CD4-positive, CD25-positive, alpha-beta regulatory T cell (primary cell): ENCODE measurements around the gene EIF2B1. TPM values are rescaled to one million over a fixed set of nuclear protein-coding genes. Genes with fewer than 3 reads are reported as not detected.
A peak's percentile ranks its signal among the peaks of the same experiment; 100 is the strongest.

Experiments
- ATAC-seq, 2 donors: fragments of 150-1000 bp; cut with Tn5 transposase; one replicate each; pipeline ENCODE4 v1.10.0; 2021; ENCODE audit warnings: low read depth in 2 of 2, moderate number of reproducible peaks in 2 of 2, moderate library complexity in 1 of 2
- DNase-seq, 3 donors: peaks; one replicate each; pipeline versions ENCODE4 v3.0.0 to v3.0.0-alpha.2; 2012 to 2022; ENCODE audit warnings: mixed read lengths in 1 of 3
- H3K27ac ChIP-seq: one replicate; pipeline ENCODE4 v1.7.0; 2013; ENCODE audit warnings: mild to moderate bottlenecking, low read length; ENCODE audit not compliant: insufficient read depth, poor library complexity, severe bottlenecking
- H3K27me3 ChIP-seq: one replicate; pipeline ENCODE4 v1.7.0; 2013; ENCODE audit warnings: low read length; ENCODE audit not compliant: control insufficient read depth, insufficient read depth
- H3K36me3 ChIP-seq: one replicate; pipeline ENCODE4 v1.7.0; 2013; ENCODE audit warnings: mild to moderate bottlenecking, low read length, moderate library complexity; ENCODE audit not compliant: control insufficient read depth, insufficient read depth
- H3K4me1 ChIP-seq: 2 replicates; pipeline ENCODE4 v1.7.0; 2013; ENCODE audit warnings: mild to moderate bottlenecking, low read length; ENCODE audit not compliant: insufficient read depth, control insufficient read depth, poor library complexity, severe bottlenecking
- H3K4me3 ChIP-seq: one replicate; pipeline ENCODE4 v1.7.0; 2013; ENCODE audit warnings: low read depth, mild to moderate bottlenecking, low read length, moderate library complexity
- H3K9me3 ChIP-seq, 2 experiments: 1 replicate in 1 of 2; 2 replicates in 1 of 2; pipeline ENCODE4 v1.7.0; 2013; ENCODE audit warnings: low read length in 2 of 2, mild to moderate bottlenecking in 1 of 2, moderate library complexity in 1 of 2; ENCODE audit not compliant: control insufficient read depth in 2 of 2
- H3K27ac Mint-ChIP-seq, 3 donors: one replicate each; pipeline ENCODE4 v1.8.0; 2020 to 2022; ENCODE audit warnings: mild to moderate bottlenecking in 3 of 3, mixed read lengths in 3 of 3, moderate library complexity in 2 of 3
- H3K27me3 Mint-ChIP-seq: one replicate; pipeline ENCODE4 v1.8.0; 2022; ENCODE audit warnings: mild to moderate bottlenecking, mixed read lengths
- H3K36me3 Mint-ChIP-seq: one replicate; pipeline ENCODE4 v1.8.0; 2020; ENCODE audit warnings: mixed read lengths
- H3K4me1 Mint-ChIP-seq, 4 donors: one replicate each; pipeline ENCODE4 v1.8.0; 2020 to 2022; ENCODE audit warnings: mixed read lengths in 4 of 4, mild to moderate bottlenecking in 1 of 4
- H3K4me3 Mint-ChIP-seq, 4 donors: one replicate each; pipeline ENCODE4 v1.8.0; 2020 to 2022; ENCODE audit warnings: mild to moderate bottlenecking in 4 of 4, mixed read lengths in 4 of 4, moderate library complexity in 3 of 4
- H3K9me3 Mint-ChIP-seq, 7 donors: one replicate each; pipeline ENCODE4 v1.8.0; 2020 to 2022; ENCODE audit warnings: mixed read lengths in 7 of 7, mild to moderate bottlenecking in 3 of 7, moderate library complexity in 2 of 7
- polyA plus RNA-seq, 4 donors: library from polyadenylated mRNA; unstranded; fragments of 300-500 nt; fragmentation: Illumina TruSeq; gene quantifications; one replicate each; pipeline ENCODE4 v1.2.3, GENCODE V29; 2021
- total RNA-seq: library from RNA; stranded (reverse); gene quantifications from one replicate; pipeline ENCODE4 v1.2.3, GENCODE V29; 2022

Gene EIF2B1
- total RNA-seq (53.8 TPM), polyA plus RNA-seq (10 to 100 TPM; 67.7 to 84.1 (median 72.0) TPM)

GRCh38 chr12:123633379-123634141, at the start of gene EIF2B1, which contains the start of gene GTF2H3:
EIF2B1 (minus strand) TSS chr12:123633686; CDS start chr12:123633557, 129 bp downstream.
GTF2H3 (plus strand) TSS chr12:123633829; CDS start chr12:123633860, 31 bp downstream.
- peak; percentile 96 to 98 for ATAC-seq
- H3K4me3 Mint-ChIP-seq, result peak within 1 kb of the TSS; percentile 93 to 98 (median 96)

GRCh38 chr12:123681605-123682004, 48.1 kb upstream of the EIF2B1 start:
- H3K4me1 Mint-ChIP-seq, result peaks cover 0 to 5% (median under 1%) of the 10 kb centered on the region in 4 donors
- no peaks in the 10 kb centered on the region for H3K27me3 Mint-ChIP-seq
- no peaks in the 10 kb centered on the region for H3K4me1 ChIP-seq
- no peaks in the 10 kb centered on the region for H3K27me3 ChIP-seq
- H3K27ac ChIP-seq, result no peak overlapping the region
- H3K4me3 ChIP-seq, result no peak overlapping the region
- H3K36me3 Mint-ChIP-seq, result peaks cover 18% of the 10 kb centered on the region
- H3K27ac Mint-ChIP-seq, result no peak overlapping the region
- DNase-seq (no peak), ATAC-seq (no peak)
- H3K9me3 ChIP-seq, result no peaks in the 10 kb centered on the region
- H3K36me3 ChIP-seq, result peaks cover 6% of the 10 kb centered on the region
- no peak overlapping the region for H3K4me3 Mint-ChIP-seq
- H3K9me3 Mint-ChIP-seq, result peaks cover 0 to 1% (median 0%) of the 10 kb centered on the region in 7 donors

More at GRCh38 chr12:123633379-123634141, at the start of gene EIF2B1, which contains the start of gene GTF2H3:
- H3K9me3 Mint-ChIP-seq, result no peaks in the 10 kb centered on the region
- Histone ChIP-seq H3K27ac (peak within 1 kb of the TSS; percentile 87), H3K9me3 (no peaks in the 10 kb centered on the region), H3K4me3 (peak within 1 kb of the TSS; percentile 98), H3K36me3 (peaks cover 25% of the 10 kb centered on the region), H3K27me3 (no peaks in the 10 kb centered on the region), H3K4me1 (peaks cover 15% of the 10 kb centered on the region)
- H3K27me3 Mint-ChIP-seq, result no peaks in the 10 kb centered on the region
- H3K36me3 Mint-ChIP-seq, result peaks cover 19% of the 10 kb centered on the region
- DNase-seq, result peak; percentile 95 to 99 (median 97)
- peak within 1 kb of the TSS; percentile 97 to 99 (median 98) for H3K27ac Mint-ChIP-seq
- H3K4me1 Mint-ChIP-seq, result peaks cover 9 to 37% (median 21%) of the 10 kb centered on the region in 4 donors

- no peak overlapping the region for H3K4me3 ChIP-seq
- no peak overlapping the region for H3K27ac Mint-ChIP-seq
- H3K36me3 ChIP-seq, result peaks cover 9% of the 10 kb centered on the region
- peaks cover 22% of the 10 kb centered on the region for H3K36me3 Mint-ChIP-seq
- no peaks in the 10 kb centered on the region for H3K9me3 ChIP-seq
- peaks cover 0 to 5% (median 0%) of the 10 kb centered on the region in 4 donors for H3K4me1 Mint-ChIP-seq
- H3K27me3 ChIP-seq, result no peaks in the 10 kb centered on the region
- H3K27ac ChIP-seq, result no peak overlapping the region
- H3K4me3 Mint-ChIP-seq, result no peak overlapping the region
- ATAC-seq, result no peak
- H3K9me3 Mint-ChIP-seq, result peaks cover 0 to 1% (median 0%) of the 10 kb centered on the region in 7 donors
- H3K27me3 Mint-ChIP-seq, result no peaks in the 10 kb centered on the region
- H3K4me1 ChIP-seq, result no peaks in the 10 kb centered on the region
- no peak for DNase-seq
These were observed 45.5 kb upstream of the EIF2B1 start for GRCh38 chr12:123678981-123679380.

DNA sequence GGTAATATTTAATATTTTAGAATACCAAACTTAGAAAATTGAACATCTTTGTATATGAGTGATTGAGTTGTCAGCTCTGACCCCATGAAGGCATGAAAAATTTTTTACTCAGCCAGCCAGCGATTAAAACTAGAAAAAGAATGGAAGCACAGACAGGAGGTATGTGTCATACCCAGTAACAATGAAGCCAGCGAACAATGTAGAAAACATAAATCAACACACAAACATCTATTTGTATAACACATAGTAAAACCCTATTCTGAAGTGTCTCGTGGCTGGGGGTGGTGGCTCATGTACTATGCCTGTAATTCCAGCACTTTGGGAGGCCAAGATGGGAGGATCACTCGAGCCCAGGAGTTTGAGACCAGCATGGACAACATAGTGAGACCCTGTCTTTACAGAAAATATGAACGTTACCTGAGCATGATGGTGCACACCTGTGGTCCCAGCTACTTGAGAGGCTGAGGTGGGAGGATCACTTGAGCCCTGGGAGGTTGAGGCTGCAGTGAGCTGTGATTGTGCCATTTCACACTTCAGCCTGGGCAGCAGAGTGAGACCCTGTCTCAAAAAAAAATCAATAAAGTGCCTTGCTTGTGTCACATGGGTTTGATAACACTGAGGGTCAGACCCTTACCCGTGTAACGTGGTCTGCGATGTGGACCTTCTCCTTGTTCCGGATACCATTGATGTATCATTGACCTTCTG, 43.3 kb upstream of the EIF2B1 start:
- no peaks in the 10 kb centered on the region for H3K9me3 ChIP-seq
- H3K36me3 ChIP-seq, result peaks cover 9% of the 10 kb centered on the region
- H3K4me3 ChIP-seq, result no peak overlapping the region
- Mint-ChIP-seq H3K4me3 (no peak overlapping the region), H3K9me3 (peaks cover 0 to 1% (median 0%) of the 10 kb centered on the region in 7 donors), H3K27me3 (no peaks in the 10 kb centered on the region), H3K27ac (no peak overlapping the region), H3K4me1 (peaks cover 3 to 11% (median 7%) of the 10 kb centered on the region in 4 donors), H3K36me3 (peaks cover 22% of the 10 kb centered on the region)
- H3K27ac ChIP-seq, result no peak overlapping the region
- peaks cover 3% of the 10 kb centered on the region for H3K4me1 ChIP-seq
- DNase-seq, result no peak
- no peak for ATAC-seq
- H3K27me3 ChIP-seq, result no peaks in the 10 kb centered on the region

DNA sequence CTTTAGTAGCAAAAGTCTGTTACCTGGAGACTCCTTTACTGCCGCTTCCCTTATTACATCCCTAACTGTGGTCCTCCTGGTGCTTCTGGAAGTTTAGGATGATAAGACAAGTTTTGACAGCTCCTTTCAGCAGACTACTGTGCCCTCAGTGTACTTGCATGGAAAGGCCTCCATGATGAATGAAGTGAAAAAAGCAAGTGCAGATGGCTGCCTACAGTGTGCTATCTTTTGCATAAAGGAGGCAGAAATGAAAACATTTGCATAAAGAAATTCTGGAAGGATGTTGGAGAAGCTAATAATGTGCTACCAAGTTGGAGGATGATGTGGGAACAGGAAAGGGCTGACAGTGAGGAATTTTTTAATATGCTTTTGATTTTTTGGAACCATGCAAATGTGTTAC, 42.0 kb upstream of the EIF2B1 start:
- no peak overlapping the region for H3K27ac ChIP-seq
- H3K27ac Mint-ChIP-seq, result no peak overlapping the region
- no peak overlapping the region for H3K4me3 ChIP-seq
- H3K4me3 Mint-ChIP-seq, result peak overlapping the region in 1 of 4 donors; percentile 38
- H3K4me1 ChIP-seq, result peaks cover 14% of the 10 kb centered on the region
- H3K36me3 Mint-ChIP-seq, result peaks cover 16% of the 10 kb centered on the region
- H3K27me3 ChIP-seq, result no peaks in the 10 kb centered on the region
- H3K4me1 Mint-ChIP-seq, result peaks cover 7 to 21% (median 13%) of the 10 kb centered on the region in 4 donors
- H3K27me3 Mint-ChIP-seq, result no peaks in the 10 kb centered on the region
- H3K9me3 ChIP-seq, result no peaks in the 10 kb centered on the region
- H3K36me3 ChIP-seq, result peaks cover 9% of the 10 kb centered on the region
- no peak for ATAC-seq
- no peak for DNase-seq
- no peaks in the 10 kb centered on the region for H3K9me3 Mint-ChIP-seq

GRCh38 chr12:123671876-123672275, 38.4 kb upstream of the EIF2B1 start:
- no peak for ATAC-seq
- Mint-ChIP-seq H3K9me3 (no peaks in the 10 kb centered on the region), H3K27ac (peak overlapping the region in 1 of 3 donors; percentile 9), H3K27me3 (no peaks in the 10 kb centered on the region), H3K36me3 (peaks cover 12% of the 10 kb centered on the region), H3K4me1 (peaks cover 7 to 21% (median 13%) of the 10 kb centered on the region in 4 donors), H3K4me3 (peak overlapping the region; percentile 82 to 95 (median 88))
- H3K36me3 ChIP-seq, result peaks cover 3% of the 10 kb centered on the region
- no peaks in the 10 kb centered on the region for H3K27me3 ChIP-seq
- no peaks in the 10 kb centered on the region for H3K9me3 ChIP-seq
- peak overlapping the region; percentile 26 for H3K4me3 ChIP-seq
- H3K4me1 ChIP-seq, result peaks cover 15% of the 10 kb centered on the region
- DNase-seq, result no peak
- H3K27ac ChIP-seq, result no peak overlapping the region

- Histone ChIP-seq H3K4me3 (peak within 1 kb of the TSS; percentile 62), H3K36me3 (peaks cover 3% of the 10 kb centered on the region), H3K27me3 (no peaks in the 10 kb centered on the region), H3K4me1 (peaks cover 15% of the 10 kb centered on the region), H3K9me3 (no peaks in the 10 kb centered on the region), H3K27ac (peak within 1 kb of the TSS; percentile 36)
- H3K36me3 Mint-ChIP-seq, result peaks cover 9% of the 10 kb centered on the region
- H3K27me3 Mint-ChIP-seq, result no peaks in the 10 kb centered on the region
- H3K9me3 Mint-ChIP-seq, result no peaks in the 10 kb centered on the region
- H3K27ac Mint-ChIP-seq, result peak within 1 kb of the TSS; percentile 62 to 82 (median 71)
- ATAC-seq (peak; percentile 100), DNase-seq (peak; percentile 88 to 95 (median 91))
- peak within 1 kb of the TSS; percentile 87 to 95 (median 88) for H3K4me3 Mint-ChIP-seq
- peaks cover 7 to 21% (median 13%) of the 10 kb centered on the region in 4 donors for H3K4me1 Mint-ChIP-seq
These were observed 37.6 kb upstream of the EIF2B1 start, which contains the start of gene TCTN2 for GRCh38 chr12:123670882-123671728. TCTN2 (plus strand) TSS chr12:123671113; CDS start chr12:123671241, 128 bp downstream.
